Parathyroid adenoma (tissue), 2 donors: ENCODE measurements around the gene UNC45B.
"Not testable (repeated sequence)": the region's sequence is repeated elsewhere in the genome, so short reads cannot be mapped to it uniquely, and the experiment has no call there.

Experiments
- H2AFZ ChIP-seq: fragments of 300-600 bp; sonication (generic); one replicate; pipeline ENCODE4 v1.7.0; 2017; ENCODE audit warnings: antibody characterized with exemption, mild to moderate bottlenecking
- H3K27ac ChIP-seq: fragments of 300-600 bp; sonication (generic); one replicate; pipeline ENCODE4 v1.7.0; 2017
- H3K27me3 ChIP-seq: fragments of 300-600 bp; sonication (generic); one replicate; pipeline ENCODE4 v1.7.0; 2017; ENCODE audit warnings: low read length; ENCODE audit not compliant: control insufficient read depth, insufficient read depth
- H3K36me3 ChIP-seq: fragments of 300-600 bp; sonication (generic); one replicate; pipeline ENCODE4 v1.7.0; 2017; ENCODE audit warnings: low read length; ENCODE audit not compliant: control insufficient read depth, insufficient read depth
- H3K4me1 ChIP-seq: fragments of 300-600 bp; sonication (generic); one replicate; pipeline ENCODE4 v1.7.0; 2017; ENCODE audit warnings: control low read depth
- H3K4me2 ChIP-seq: fragments of 300-600 bp; sonication (generic); one replicate; pipeline ENCODE4 v1.7.0; 2017; ENCODE audit warnings: low read length
- H3K4me3 ChIP-seq: fragments of 300-600 bp; sonication (generic); one replicate; pipeline ENCODE4 v1.7.0; 2017; ENCODE audit warnings: low read depth, low read length
- H3K79me2 ChIP-seq: fragments of 300-600 bp; sonication (generic); one replicate; pipeline ENCODE4 v1.7.0; 2017; ENCODE audit warnings: control low read depth
- H3K9ac ChIP-seq: fragments of 300-600 bp; sonication (generic); one replicate; pipeline ENCODE4 v1.7.0; 2017; ENCODE audit warnings: mild to moderate bottlenecking
- H3K9me3 ChIP-seq: fragments of 300-600 bp; sonication (generic); one replicate; pipeline ENCODE4 v1.7.0; 2017; ENCODE audit warnings: low read length; ENCODE audit not compliant: control insufficient read depth
- CTCF ChIP-seq: fragments of 300-600 bp; sonication (generic); IDR thresholded peaks from one replicate; pipeline ENCODE4 v1.7.0; 2017; ENCODE audit warnings: antibody characterized with exemption, mild to moderate bottlenecking
- donor health status: primary hyperparathyroidism.

UNC45B gene

GRCh38 chr17:35146214-35146833 lies 1.3 kb upstream of the UNC45B start:
- Histone ChIP-seq H3K9ac (no peak overlapping the region), H3K79me2 (no peaks in the 10 kb centered on the region), H3K4me3 (no peak overlapping the region), H2AFZ (no peak overlapping the region), H3K36me3 (no peaks in the 10 kb centered on the region), H3K27ac (no peak overlapping the region), H3K4me1 (no peaks in the 10 kb centered on the region), H3K27me3 (no peaks in the 10 kb centered on the region), H3K4me2 (no peak overlapping the region), H3K9me3 (no peaks in the 10 kb centered on the region)
- TF ChIP-seq CTCF, result no peak

- Histone ChIP-seq H3K9ac (no peak overlapping the region), H3K27ac (no peak overlapping the region), H3K4me3 (no peak overlapping the region)
Observed at GRCh38 chr17:35148144-35148543, 527 bp downstream of the UNC45B start.

GRCh38 chr17:35149941-35150340 lies 2.3 kb downstream of the UNC45B start:
- Histone ChIP-seq H3K4me1 (no peaks in the 10 kb centered on the region), H3K36me3 (no peaks in the 10 kb centered on the region), H3K4me2 (no peak overlapping the region), H3K79me2 (no peaks in the 10 kb centered on the region), H2AFZ (no peak overlapping the region), H3K9me3 (no peaks in the 10 kb centered on the region), H3K27me3 (no peaks in the 10 kb centered on the region), H3K9ac (no peak overlapping the region), H3K4me3 (no peak overlapping the region), H3K27ac (no peak overlapping the region)
- no peak for TF ChIP-seq CTCF

More at GRCh38 chr17:35148144-35148543, 527 bp downstream of the UNC45B start:
- Histone ChIP-seq H3K79me2 (no peaks in the 10 kb centered on the region), H3K27me3 (no peaks in the 10 kb centered on the region), H3K9me3 (no peaks in the 10 kb centered on the region), H3K36me3 (no peaks in the 10 kb centered on the region), H3K4me2 (no peak overlapping the region), H2AFZ (no peak overlapping the region), H3K4me1 (no peaks in the 10 kb centered on the region)
- no peak for TF ChIP-seq CTCF

GRCh38 chr17:35151080-35151479 lies 3.5 kb downstream of the UNC45B start:
- not testable (repeated sequence) for H3K4me2 ChIP-seq, H3K9me3 ChIP-seq, H3K4me1 ChIP-seq, H3K4me3 ChIP-seq, H3K27me3 ChIP-seq, H3K36me3 ChIP-seq, H3K27ac ChIP-seq, H2AFZ ChIP-seq, H3K79me2 ChIP-seq, H3K9ac ChIP-seq

- no peaks in the 10 kb centered on the region for H3K79me2 ChIP-seq
- no peaks in the 10 kb centered on the region for H3K4me1 ChIP-seq
- H3K27ac ChIP-seq, result no peak overlapping the region
- H3K4me2 ChIP-seq, result no peak overlapping the region
- TF ChIP-seq CTCF, result no peak
- no peaks in the 10 kb centered on the region for H3K9me3 ChIP-seq
- H2AFZ ChIP-seq, result no peak overlapping the region
- H3K27me3 ChIP-seq, result no peaks in the 10 kb centered on the region
- H3K36me3 ChIP-seq, result no peaks in the 10 kb centered on the region
- no peak overlapping the region for H3K4me3 ChIP-seq
- H3K9ac ChIP-seq, result no peak overlapping the region
Observed at GRCh38 chr17:35152421-35153140, 5.0 kb downstream of the UNC45B start.
